Measurements from ENCODE around the gene PRKX.

DNA sequence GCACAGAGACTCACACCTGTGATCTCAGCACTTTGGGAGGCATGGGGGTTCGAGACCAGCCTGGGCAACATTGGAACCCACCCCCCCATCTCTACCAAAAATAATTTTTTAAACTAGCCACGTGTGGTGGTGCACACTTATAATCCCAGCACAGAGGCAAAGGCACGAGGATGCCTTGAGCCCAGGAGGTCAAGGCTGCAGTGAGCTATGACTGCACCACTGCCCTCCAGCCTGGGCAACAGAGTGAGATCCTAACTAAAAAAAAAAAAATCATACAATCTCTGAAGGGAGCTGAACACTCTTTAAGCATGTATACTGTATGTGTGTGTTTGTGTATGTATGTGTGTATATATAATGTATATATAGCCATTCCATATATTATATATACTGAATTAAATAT is 2.5 kb upstream of the PRKX start:
- no peak for TF ChIP-seq POLR2A (IDR thresholded peaks at IDR 0.05)
- TF ChIP-seq, protein P1, sequence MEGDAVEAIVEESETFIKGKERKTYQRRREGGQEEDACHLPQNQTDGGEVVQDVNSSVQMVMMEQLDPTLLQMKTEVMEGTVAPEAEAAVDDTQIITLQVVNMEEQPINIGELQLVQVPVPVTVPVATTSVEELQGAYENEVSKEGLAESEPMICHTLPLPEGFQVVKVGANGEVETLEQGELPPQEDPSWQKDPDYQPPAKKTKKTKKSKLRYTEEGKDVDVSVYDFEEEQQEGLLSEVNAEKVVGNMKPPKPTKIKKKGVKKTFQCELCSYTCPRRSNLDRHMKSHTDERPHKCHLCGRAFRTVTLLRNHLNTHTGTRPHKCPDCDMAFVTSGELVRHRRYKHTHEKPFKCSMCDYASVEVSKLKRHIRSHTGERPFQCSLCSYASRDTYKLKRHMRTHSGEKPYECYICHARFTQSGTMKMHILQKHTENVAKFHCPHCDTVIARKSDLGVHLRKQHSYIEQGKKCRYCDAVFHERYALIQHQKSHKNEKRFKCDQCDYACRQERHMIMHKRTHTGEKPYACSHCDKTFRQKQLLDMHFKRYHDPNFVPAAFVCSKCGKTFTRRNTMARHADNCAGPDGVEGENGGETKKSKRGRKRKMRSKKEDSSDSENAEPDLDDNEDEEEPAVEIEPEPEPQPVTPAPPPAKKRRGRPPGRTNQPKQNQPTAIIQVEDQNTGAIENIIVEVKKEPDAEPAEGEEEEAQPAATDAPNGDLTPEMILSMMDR (IDR thresholded peaks at IDR 0.05), result no peak
